Measurements from ENCODE around the gene CA7.

Gene CA7

GRCh38 chr16:66872943-66873684, 28.9 kb downstream of the CA7 start:
- peak; percentile 75 to 76 for DNase-seq (ENCODE audit: low read depth in 2 of 2)

- no peak for DNase-seq (ENCODE audit: low read depth in 2 of 2)
These were observed 29.5 kb downstream of the CA7 start for GRCh38 chr16:66873685-66874055.

GRCh38 chr16:66874079-66874775, 30.0 kb downstream of the CA7 start:
- DNase-seq (ENCODE audit: low read depth in 2 of 2) = no peak

- DNase-seq (ENCODE audit: low read depth in 2 of 2) = no peak
These were observed 33.9 kb downstream of the CA7 start for GRCh38 chr16:66878067-66878466.

GRCh38 chr16:66880288-66881013, 36.2 kb downstream of the CA7 start, which contains the start of gene PDP2:
PDP2 (plus strand) TSS chr16:66880515; CDS start chr16:66884285, 3,770 bp downstream.
- peak; percentile 76 to 79 for DNase-seq (ENCODE audit: low read depth in 2 of 2)

GRCh38 chr16:66881014-66881417, 36.8 kb downstream of the CA7 start:
- no peak for DNase-seq (ENCODE audit: low read depth in 2 of 2)

GRCh38 chr16:66881560-66881959, 37.3 kb downstream of the CA7 start:
- no peak for DNase-seq (ENCODE audit: low read depth in 2 of 2)

GRCh38 chr16:66881964-66882508, 37.8 kb downstream of the CA7 start:
- DNase-seq (ENCODE audit: low read depth in 2 of 2) = no peak

- DNase-seq (ENCODE audit: low read depth in 2 of 2) = no peak
These were observed 38.5 kb downstream of the CA7 start for GRCh38 chr16:66882702-66883101.

GRCh38 chr16:66885491-66885890, 41.3 kb downstream of the CA7 start:
- DNase-seq (ENCODE audit: low read depth in 2 of 2) = no peak

- DNase-seq (ENCODE audit: low read depth in 2 of 2) = no peak
These were observed 42.1 kb downstream of the CA7 start for GRCh38 chr16:66886321-66886720.

- no peak for DNase-seq (ENCODE audit: low read depth in 2 of 2)
These were observed 42.7 kb downstream of the CA7 start for GRCh38 chr16:66886914-66887313.

- DNase-seq (ENCODE audit: low read depth in 2 of 2) = no peak
These were observed 44.7 kb downstream of the CA7 start for GRCh38 chr16:66888647-66889615.

GRCh38 chr16:66889622-66890021, 45.4 kb downstream of the CA7 start:
- no peak for DNase-seq (ENCODE audit: low read depth in 2 of 2)

GRCh38 chr16:66890799-66891198, 46.6 kb downstream of the CA7 start:
- DNase-seq (ENCODE audit: low read depth in 2 of 2) = no peak

- DNase-seq (ENCODE audit: low read depth in 2 of 2) = no peak
These were observed 47.1 kb downstream of the CA7 start for GRCh38 chr16:66891360-66891759.

- DNase-seq (ENCODE audit: low read depth in 2 of 2) = no peak
These were observed 47.6 kb downstream of the CA7 start for GRCh38 chr16:66891797-66892196.

GRCh38 chr16:66894055-66894454, 49.8 kb downstream of the CA7 start:
- no peak for DNase-seq (ENCODE audit: low read depth in 2 of 2)

GRCh38 chr16:66894948-66895688, 50.9 kb downstream of the CA7 start:
- DNase-seq (ENCODE audit: low read depth in 2 of 2) = peak in 1 of 2 donors; percentile 30

- DNase-seq (ENCODE audit: low read depth in 2 of 2) = no peak
These were observed 51.4 kb downstream of the CA7 start for GRCh38 chr16:66895689-66895979.

GRCh38 chr16:66895999-66896398, 51.8 kb downstream of the CA7 start:
- no peak for DNase-seq (ENCODE audit: low read depth in 2 of 2)

All from stimulated activated CD8-positive, alpha-beta memory T cell treated with anti-CD3 and anti-CD28 coated beads, Interleukin-7, amount 100 ng/mL, for 1 hour (primary cell).